HG03139 (cell line): ENCODE data around the gene MUC5AC.
"Not testable (repeated sequence)": the region's sequence is repeated elsewhere in the genome, so short reads cannot be mapped to it uniquely, and the experiment has no call there.

Source experiments
- ATAC-seq: cut with Tn5 transposase; IDR thresholded peaks from one replicate; pipeline ENCODE4 v1.9.1; 2021; ENCODE audit not compliant: unreplicated experiment

MUC5AC gene

DNA sequence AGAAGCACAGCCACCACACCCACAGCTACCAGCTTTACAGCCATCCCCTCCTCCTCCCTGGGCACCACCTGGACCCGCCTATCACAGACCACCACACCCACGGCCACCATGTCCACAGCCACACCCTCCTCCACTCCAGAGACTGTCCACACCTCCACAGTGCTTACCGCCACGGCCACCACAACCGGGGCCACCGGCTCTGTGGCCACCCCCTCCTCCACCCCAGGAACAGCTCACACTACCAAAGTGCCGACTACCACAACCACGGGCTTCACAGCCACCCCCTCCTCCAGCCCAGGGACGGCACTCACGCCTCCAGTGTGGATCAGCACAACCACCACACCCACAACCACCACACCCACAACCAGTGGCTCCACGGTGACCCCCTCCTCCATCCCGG is 92.7 kb downstream of the MUC5AC start:
- ATAC-seq, result not testable (repeated sequence)
